ENCODE data around the gene RER1. TPM values are rescaled to one million over a fixed set of nuclear protein-coding genes. Genes with fewer than 3 reads are reported as not detected.

RER1 gene
- total and polyA plus RNA-seq, 8 donors, result 89.6 to 167 (median 101) TPM

DNA sequence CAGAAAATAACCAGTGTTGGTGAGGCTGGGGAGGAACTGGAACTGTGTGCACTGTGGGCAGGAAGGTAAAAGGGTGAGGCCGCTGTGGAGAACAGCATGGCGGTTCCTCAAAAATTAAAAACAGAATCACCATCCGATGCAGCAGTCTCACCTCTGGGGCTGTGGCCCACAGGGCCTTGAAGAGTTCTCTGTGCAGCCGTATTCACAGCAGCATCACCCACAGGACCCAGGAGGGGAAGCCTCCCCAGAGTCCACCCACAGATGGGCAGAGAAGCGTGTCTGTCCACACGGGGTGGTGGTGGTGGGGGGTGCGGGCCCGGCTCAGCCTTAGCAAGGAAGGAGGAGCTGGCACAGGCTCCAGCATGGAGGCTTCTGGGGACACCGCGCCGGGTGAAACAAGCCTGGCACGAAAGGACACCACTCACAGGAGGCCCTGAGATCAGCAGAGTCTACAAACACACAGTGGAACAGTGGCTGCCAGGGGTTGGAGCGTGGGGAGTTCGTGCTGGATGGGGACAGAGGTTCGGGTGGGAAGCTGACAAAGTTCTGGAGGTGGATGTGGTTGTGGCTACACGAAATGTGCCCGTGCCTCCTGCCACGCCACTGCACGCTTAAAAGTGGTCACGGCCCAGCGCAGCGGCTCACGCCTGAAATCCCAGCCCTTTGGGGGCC lies 11.8 kb upstream of the RER1 start:
- intact Hi-C loops (cut with DNase I), result loop anchor here in 1 of 2 donors (10.0 kb wide), 1 partner anchor 185 kb away; the partner anchor contains the start of gene FAAP20

DNA sequence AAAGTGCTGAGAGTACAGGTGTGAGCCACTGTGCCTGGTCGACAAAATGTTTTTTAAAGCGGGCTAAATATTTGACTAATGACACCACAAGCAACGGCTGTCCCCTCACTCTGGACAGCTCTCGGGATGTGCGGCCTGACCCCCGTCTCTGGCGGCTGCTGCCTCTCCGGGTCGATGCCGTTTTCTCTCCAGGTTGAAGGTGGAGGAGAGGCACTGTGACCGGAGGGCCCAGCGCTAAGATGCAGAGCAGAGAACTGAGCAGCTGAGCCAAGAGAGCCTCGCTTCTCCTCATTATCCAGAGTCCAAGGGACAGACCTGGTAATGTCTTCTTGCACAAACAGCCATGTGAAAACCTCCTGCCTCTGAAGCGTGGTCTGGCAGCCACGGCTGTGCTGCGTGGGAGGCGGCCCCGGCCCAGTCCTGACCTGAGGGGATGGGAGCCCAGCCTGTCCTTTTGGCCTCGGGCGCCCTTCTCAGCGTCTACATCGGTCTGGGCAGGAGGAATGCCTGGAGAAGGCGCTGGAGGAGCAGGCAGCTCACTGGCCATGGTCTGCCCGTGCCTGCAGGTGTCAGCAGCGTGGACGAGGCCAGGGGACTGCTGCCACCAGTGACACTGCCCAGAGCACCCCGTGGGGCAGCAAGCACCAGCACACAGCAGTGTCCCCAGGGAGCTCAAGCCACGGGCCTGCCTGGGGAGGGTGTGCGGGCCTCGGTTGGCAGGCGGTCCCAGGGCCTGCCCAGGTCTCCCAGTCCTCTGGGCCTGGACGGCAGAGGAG lies 10.6 kb upstream of the RER1 start:
- intact Hi-C loops (cut with DNase I), result loop anchor here in 1 of 2 donors (10.0 kb wide), 1 partner anchor 186 kb away; the partner anchor contains the start of gene FAAP20
- peak; percentile 3 for ATAC-seq
- Histone ChIP-seq H3K27me3 (no peaks in the 10 kb centered on the region), H3K4me1 (peaks cover 4 to 6% of the 10 kb centered on the region in 2 donors), H3K9me3 (no peaks in the 10 kb centered on the region), H3K36me3 (no peaks in the 10 kb centered on the region), H3K4me3 (no peak overlapping the region), H3K27ac (no peak overlapping the region)
- DNase-seq, result peak in 1 of 4 donors; percentile 76
- TF ChIP-seq, protein P1, sequence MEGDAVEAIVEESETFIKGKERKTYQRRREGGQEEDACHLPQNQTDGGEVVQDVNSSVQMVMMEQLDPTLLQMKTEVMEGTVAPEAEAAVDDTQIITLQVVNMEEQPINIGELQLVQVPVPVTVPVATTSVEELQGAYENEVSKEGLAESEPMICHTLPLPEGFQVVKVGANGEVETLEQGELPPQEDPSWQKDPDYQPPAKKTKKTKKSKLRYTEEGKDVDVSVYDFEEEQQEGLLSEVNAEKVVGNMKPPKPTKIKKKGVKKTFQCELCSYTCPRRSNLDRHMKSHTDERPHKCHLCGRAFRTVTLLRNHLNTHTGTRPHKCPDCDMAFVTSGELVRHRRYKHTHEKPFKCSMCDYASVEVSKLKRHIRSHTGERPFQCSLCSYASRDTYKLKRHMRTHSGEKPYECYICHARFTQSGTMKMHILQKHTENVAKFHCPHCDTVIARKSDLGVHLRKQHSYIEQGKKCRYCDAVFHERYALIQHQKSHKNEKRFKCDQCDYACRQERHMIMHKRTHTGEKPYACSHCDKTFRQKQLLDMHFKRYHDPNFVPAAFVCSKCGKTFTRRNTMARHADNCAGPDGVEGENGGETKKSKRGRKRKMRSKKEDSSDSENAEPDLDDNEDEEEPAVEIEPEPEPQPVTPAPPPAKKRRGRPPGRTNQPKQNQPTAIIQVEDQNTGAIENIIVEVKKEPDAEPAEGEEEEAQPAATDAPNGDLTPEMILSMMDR (IDR thresholded peaks at IDR 0.05), result no peak

More for the DNA sequence above, 11.8 kb upstream of the RER1 start:
- Histone ChIP-seq H3K36me3 (no peaks in the 10 kb centered on the region), H3K4me3 (no peak overlapping the region), H3K27ac (no peak overlapping the region), H3K9me3 (no peaks in the 10 kb centered on the region), H3K4me1 (peaks cover 4 to 6% of the 10 kb centered on the region in 2 donors), H3K27me3 (no peaks in the 10 kb centered on the region)
- TF ChIP-seq, protein P1 (IDR thresholded peaks at IDR 0.05), result no peak
- ATAC-seq, result no peak
- DNase-seq, result peak in 1 of 4 donors; percentile 52

DNA sequence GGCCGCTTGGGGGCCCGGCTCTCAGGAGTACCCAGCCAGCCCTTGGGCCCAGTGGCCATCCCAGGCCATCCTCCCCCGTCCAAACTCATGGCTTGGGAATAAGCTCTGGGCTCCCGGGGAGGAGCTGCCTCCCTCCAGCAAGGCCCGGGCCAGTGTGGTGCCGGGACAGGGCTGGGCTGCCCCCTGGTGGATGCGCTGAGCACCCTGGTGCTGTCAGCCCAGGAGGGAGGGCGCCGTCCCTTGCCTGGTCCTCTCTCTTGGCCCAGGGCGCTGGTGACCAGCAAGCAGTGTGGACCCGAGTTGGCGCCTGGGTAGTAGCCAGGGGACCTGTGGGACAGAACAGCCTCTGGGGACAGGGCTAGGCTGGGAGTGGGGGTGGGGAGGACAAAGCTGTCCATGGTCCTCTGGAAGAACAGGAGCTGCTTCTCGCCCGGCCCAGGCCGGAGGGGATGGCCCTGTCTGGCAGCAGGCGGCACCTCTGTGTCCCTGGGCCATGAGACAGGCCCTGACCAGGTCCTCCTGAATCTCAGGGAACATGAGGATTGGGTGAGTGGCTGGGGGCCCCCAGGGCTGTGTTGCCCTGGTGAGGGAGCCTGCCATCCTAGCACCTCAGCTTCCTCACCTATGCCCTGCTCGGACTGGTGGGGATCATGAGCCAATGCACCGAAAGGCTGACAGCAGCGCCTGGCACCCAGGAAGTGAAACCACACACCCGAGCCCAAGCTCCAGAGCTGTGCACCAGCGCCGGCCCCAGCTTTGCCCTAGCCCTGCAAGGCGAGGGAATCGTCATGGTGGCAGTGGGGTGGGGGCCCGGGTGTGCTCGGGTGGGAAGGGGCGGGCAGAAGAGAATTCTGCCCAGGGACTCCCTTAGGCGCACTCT lies 9.7 kb upstream of the RER1 start:
- DNase-seq (peak; percentile 69 to 97 (median 86)), ATAC-seq (peak; percentile 98)
- no peaks in the 10 kb centered on the region for H3K27me3 ChIP-seq
- H3K4me1 ChIP-seq, result peaks cover 4 to 6% of the 10 kb centered on the region in 2 donors
- H3K36me3 ChIP-seq, result no peaks in the 10 kb centered on the region
- TF ChIP-seq, protein P1 (IDR thresholded peaks at IDR 0.05), result peak; percentile 87 to 95
- H3K9me3 ChIP-seq, result no peaks in the 10 kb centered on the region
- H3K4me3 ChIP-seq, result no peak overlapping the region
- H3K27ac ChIP-seq, result no peak overlapping the region
- intact Hi-C loops (cut with DNase I), result loop anchor here (2.0 to 10.0 kb wide), 2 partner anchors 187 kb away; partner anchors contain the start of gene FAAP20 (in 2 of the 2)

DNA sequence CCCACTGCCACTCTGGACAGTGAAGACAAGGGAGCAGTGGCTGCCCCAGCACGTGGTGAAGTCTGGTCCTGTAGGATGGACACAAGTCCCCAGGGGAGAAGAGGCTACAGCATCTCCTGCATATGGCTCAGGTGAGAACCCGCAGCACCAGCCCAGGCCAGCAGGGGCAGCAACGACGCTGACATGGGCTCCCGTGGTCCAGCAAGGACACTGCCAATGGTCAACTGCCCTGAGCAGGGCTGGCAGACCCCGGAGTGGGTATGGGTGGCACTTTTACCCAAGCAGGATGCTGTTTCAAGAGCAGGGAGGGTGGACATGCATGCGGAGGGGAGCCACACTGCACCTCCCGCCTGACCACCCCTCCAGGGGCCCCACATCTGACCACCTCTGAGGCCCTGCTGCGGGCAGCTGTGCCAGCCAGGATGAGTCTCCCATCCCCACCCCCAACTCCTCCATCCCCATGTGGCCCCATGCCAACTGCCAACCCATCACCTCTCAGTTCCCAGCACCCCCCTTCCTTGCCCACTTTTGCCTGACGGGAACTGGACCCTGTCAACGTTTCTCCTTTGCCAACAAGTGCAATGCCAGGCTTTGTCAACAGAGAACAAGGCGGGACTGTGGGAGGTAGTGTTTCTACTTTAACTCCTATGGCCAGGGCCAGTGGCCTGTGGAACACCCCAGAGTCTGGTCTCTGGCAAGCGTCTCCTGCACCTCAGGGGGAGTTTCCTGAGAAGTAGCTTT lies 8.8 kb upstream of the RER1 start:
- no peaks in the 10 kb centered on the region for H3K27me3 ChIP-seq
- ATAC-seq, result peak; percentile 53
- intact Hi-C loops (cut with DNase I), result loop anchor here (2.0 to 10.0 kb wide), 2 partner anchors 188 kb away; partner anchors contain the start of gene FAAP20 (in 2 of the 2)
- peak in 3 of 4 donors; percentile 26 to 75 (median 30) for DNase-seq
- H3K36me3 ChIP-seq, result no peaks in the 10 kb centered on the region
- TF ChIP-seq, protein P1 (IDR thresholded peaks at IDR 0.05), result peak in 1 of 2 donors; percentile 17
- H3K4me1 ChIP-seq, result peaks cover 4 to 6% of the 10 kb centered on the region in 2 donors
- H3K27ac ChIP-seq, result no peak overlapping the region
- H3K9me3 ChIP-seq, result no peaks in the 10 kb centered on the region
- H3K4me3 ChIP-seq, result no peak overlapping the region
